RWPE1 (cell line): ENCODE data around the gene MUC5AC.

Experiments used
- CTCF ChIA-PET: fragments of 350-600 bp; sonication (Branson Sonifier 250); formaldehyde crosslinking; extraction: SDS; loops from one replicate; lab custom pipeline; 2021; lab: Yijun Ruan, JAX
- POLR2A ChIA-PET: fragments of 400-600 bp; formaldehyde crosslinking; extraction: SDS; loops from one replicate; lab custom pipeline; 2020; ENCODE audit warnings: antibody characterized with exemption; ENCODE audit not compliant: low non-redundant PET; lab: Yijun Ruan, JAX
- DNase-seq: peaks from one replicate; pipeline ENCODE4 v3.0.0; 2012; ENCODE audit warnings: low spot score
- H3K27ac ChIP-seq: fragments of 450-650 bp; 2 replicates; pipeline ENCODE4 v1.5.1; 2017
- CTCF ChIP-seq: fragments of 450-650 bp; conservative IDR thresholded peaks from 2 replicates; pipeline ENCODE4 v1.5.1; 2017; ENCODE audit warnings: low read depth, mild to moderate bottlenecking

The MUC5AC gene

GRCh38 chr11:1149545-1149944 lies 8.2 kb upstream of the MUC5AC start:
- no peak for DNase-seq
- POLR2A ChIA-PET, result no interaction called here
- TF ChIP-seq CTCF, result no peak
- H3K27ac ChIP-seq, result no peak overlapping the region
- CTCF ChIA-PET, result no interaction called here

- ChIA-PET CTCF (no interaction called here), POLR2A (no interaction called here)
- no peak for TF ChIP-seq CTCF
- H3K27ac ChIP-seq, result no peak overlapping the region
- DNase-seq, result no peak
Observed at GRCh38 chr11:1150116-1150515, 7.6 kb upstream of the MUC5AC start.

- ChIA-PET POLR2A (no interaction called here), CTCF (no interaction called here)
- no peak overlapping the region for H3K27ac ChIP-seq
- no peak for TF ChIP-seq CTCF
- DNase-seq, result no peak
Observed at GRCh38 chr11:1150769-1151365, 6.9 kb upstream of the MUC5AC start.

- CTCF ChIA-PET, result no interaction called here
- H3K27ac ChIP-seq, result no peak overlapping the region
- TF ChIP-seq CTCF, result no peak
- DNase-seq, result no peak
- POLR2A ChIA-PET, result no interaction called here
Observed at GRCh38 chr11:1151366-1152315, 6.1 kb upstream of the MUC5AC start.

GRCh38 chr11:1152316-1153104 lies 5.2 kb upstream of the MUC5AC start:
- no peak for DNase-seq
- TF ChIP-seq CTCF, result no peak
- ChIA-PET POLR2A (no interaction called here), CTCF (interaction anchor here (0.6 to 0.7 kb wide), 2 partner anchors 148 to 312 kb away, joined by 3 to 5 read pairs; no protein-coding TSS in a partner anchor)
- H3K27ac ChIP-seq, result no peak overlapping the region
